IPS-18c (cell line): ENCODE data around the gene SFMBT2.
"Not testable (repeated sequence)": the region's sequence is repeated elsewhere in the genome, so short reads cannot be mapped to it uniquely, and the experiment has no call there.

Experiments
- H3K4me3 ChIP-seq: 2 replicates; pipeline ENCODE4 v1.7.0; 2013; ENCODE audit warnings: low read depth, mild to moderate bottlenecking, low read length, moderate library complexity; ENCODE audit not compliant: insufficient read depth
- H3K9me3 ChIP-seq: one replicate; pipeline ENCODE4 v1.6.1; 2013; ENCODE audit warnings: mild to moderate bottlenecking, low read length, moderate library complexity; ENCODE audit not compliant: control insufficient read depth, insufficient read depth

The SFMBT2 gene

DNA sequence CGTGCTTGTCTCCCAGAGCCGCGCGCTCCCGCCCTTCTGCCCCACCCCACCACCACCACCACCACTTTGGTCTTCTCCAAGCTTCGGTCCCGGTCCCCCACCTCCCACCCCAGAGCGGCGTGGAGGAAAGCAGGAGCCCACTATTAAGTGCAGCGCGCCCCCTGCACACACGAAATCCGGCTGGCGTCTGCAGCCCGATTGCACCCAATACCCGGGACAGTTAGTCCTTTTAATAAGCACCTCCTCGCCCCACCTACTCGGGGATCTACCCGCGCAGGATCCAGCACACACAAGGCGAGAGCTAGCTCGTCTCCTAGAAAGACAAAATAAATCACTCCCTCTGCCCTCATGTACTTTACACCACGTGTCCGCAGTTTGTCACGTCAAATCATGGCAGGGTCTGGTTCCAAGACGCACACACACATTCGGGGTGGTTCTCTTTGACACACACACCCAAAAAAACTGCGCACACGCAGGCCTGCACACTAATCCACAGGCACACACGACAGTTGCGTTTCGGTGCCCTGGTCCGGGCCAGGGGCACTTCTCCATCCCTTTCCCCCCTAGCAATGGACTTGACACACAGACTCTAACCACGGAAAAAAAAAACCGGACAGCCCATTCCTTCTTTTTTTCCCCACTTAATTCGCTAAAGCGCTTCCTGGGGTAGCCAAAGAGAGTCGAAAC lies 1.6 kb downstream of the SFMBT2 start:
- H3K4me3 ChIP-seq: peak overlapping the region; percentile 72

DNA sequence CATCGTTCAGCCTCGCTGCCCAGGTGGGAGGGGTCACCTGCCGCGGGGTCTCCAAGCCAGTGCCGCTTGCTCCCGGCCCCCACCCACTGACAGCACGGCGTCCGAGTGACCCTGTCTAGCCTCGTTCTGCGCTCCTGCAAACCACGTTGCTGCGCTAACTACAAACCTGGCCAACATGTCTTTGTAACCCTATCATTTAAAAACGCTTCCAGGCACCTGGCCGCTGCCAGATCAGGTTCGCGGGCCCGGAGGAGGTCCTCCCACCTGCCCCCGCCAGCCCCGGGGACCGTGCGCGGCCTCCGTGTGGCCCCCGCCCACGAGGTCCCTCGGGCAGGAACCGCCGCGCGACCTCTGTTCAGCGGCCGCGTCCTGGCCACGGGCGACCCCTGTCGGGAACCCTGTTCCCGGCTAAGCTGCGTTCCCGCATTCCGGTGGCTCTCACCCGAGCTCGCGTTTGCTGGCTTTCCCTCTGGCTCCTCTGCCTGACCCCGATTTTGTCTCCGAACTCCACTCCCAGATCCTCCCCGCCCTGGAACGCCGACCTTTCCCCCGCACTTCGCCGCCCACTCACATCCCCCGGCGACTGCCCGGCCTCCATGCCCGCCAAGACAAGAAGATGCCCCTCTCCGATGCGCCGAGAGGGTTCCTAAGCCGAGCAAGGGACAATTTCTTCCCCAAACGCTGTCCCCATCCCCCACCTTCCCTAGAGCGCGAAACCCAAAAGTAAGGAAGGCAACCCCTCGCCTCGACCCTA lies 2.4 kb downstream of the SFMBT2 start:
- peak overlapping the region; percentile 72 for H3K4me3 ChIP-seq

More for the DNA sequence above, 1.6 kb downstream of the SFMBT2 start:
- H3K9me3 ChIP-seq: peaks cover 2% of the 10 kb centered on the region

DNA sequence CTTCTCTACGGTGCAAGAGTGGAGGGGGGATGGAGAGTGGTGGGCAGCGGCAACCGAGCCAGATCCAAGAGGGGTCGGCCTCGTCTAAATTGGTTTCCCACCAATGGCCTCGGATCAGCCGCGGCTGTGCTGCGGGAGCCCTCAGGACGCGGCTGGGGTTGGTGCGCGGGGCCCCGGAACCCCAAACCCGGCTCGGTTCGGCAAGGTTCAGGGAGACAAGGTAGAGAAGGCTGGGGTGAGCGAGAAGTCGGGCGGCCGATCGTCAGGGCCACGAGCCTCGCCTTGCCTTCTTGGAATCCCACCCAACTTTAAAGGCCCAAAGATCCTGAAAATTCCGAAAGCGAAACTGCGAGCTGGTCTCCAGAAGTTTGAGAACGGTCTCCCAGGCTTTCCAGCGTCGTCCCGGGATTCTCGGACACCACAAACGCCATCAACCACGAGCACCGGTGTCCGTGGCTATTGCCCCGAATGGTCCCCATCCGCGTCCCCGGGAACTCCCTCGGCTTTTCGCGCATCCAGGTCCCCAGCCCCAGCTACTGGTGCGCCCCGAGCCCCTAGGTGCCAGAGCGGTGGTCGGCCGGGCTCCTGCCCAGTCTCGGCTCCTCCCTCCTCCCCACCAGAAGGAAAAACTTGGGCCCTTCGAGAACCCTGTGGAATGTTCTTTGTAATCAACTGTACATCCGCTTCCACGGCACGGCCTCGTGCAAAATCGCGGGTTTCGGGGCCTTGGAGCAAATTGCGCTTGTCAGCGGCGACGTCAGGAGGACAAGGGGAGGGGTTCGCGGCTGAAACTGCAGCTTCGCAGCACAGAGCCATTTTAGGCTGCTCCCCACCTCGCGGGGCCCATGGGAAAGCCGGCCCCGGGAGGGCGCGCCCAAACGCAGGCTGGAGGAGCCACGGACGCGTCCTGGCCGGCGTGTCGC lies 3.2 kb downstream of the SFMBT2 start:
- H3K4me3 ChIP-seq: peak overlapping the region; percentile 72

More for the DNA sequence above, 2.4 kb downstream of the SFMBT2 start:
- peaks cover 2% of the 10 kb centered on the region for H3K9me3 ChIP-seq

GRCh38 chr10:7406712-7407333 lies 4.0 kb downstream of the SFMBT2 start:
- Histone ChIP-seq H3K9me3 (peaks cover 2% of the 10 kb centered on the region), H3K4me3 (peak overlapping the region; percentile 72; the same call in 1 of the 2 replicates)

More for the DNA sequence above, 3.2 kb downstream of the SFMBT2 start:
- peaks cover 2% of the 10 kb centered on the region for H3K9me3 ChIP-seq

- no peaks in the 10 kb centered on the region for H3K9me3 ChIP-seq
- no peak overlapping the region for H3K4me3 ChIP-seq
Measured at GRCh38 chr10:7405637-7406036, 5.2 kb downstream of the SFMBT2 start.

- H3K4me3 ChIP-seq: no peak overlapping the region
- H3K9me3 ChIP-seq: no peaks in the 10 kb centered on the region
Measured at GRCh38 chr10:7403620-7404019, 7.2 kb downstream of the SFMBT2 start.

- H3K9me3 ChIP-seq: no peaks in the 10 kb centered on the region
- H3K4me3 ChIP-seq: no peak overlapping the region
Measured at GRCh38 chr10:7401782-7402181, 9.1 kb downstream of the SFMBT2 start.

- no peaks in the 10 kb centered on the region for H3K9me3 ChIP-seq
- no peak overlapping the region for H3K4me3 ChIP-seq
Measured at GRCh38 chr10:7401156-7401555, 9.7 kb downstream of the SFMBT2 start.

- Histone ChIP-seq H3K9me3 (no peaks in the 10 kb centered on the region), H3K4me3 (no peak overlapping the region)
Measured at GRCh38 chr10:7400068-7400715, 10.6 kb downstream of the SFMBT2 start.

DNA sequence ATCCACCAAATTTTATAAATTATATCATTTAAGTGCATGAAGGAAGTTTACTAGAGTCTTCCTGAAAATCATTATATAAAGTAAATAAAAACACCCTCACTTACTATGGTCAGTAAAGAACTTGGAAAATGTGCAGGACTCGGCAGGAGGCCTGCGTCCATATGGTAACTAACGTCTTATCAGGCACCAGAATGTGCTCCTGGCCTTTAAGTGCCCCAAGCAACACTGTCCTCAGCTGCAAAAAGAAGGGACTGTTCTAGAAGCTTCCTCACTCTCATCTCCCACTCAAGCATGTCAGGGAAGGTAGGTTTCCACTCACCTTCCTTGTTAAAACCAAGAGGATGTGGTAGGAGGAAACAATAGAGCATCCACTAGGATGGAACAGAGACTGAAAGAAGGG lies 11.3 kb downstream of the SFMBT2 start:
- no peak overlapping the region for H3K4me3 ChIP-seq
- peaks cover 2% of the 10 kb centered on the region for H3K9me3 ChIP-seq

DNA sequence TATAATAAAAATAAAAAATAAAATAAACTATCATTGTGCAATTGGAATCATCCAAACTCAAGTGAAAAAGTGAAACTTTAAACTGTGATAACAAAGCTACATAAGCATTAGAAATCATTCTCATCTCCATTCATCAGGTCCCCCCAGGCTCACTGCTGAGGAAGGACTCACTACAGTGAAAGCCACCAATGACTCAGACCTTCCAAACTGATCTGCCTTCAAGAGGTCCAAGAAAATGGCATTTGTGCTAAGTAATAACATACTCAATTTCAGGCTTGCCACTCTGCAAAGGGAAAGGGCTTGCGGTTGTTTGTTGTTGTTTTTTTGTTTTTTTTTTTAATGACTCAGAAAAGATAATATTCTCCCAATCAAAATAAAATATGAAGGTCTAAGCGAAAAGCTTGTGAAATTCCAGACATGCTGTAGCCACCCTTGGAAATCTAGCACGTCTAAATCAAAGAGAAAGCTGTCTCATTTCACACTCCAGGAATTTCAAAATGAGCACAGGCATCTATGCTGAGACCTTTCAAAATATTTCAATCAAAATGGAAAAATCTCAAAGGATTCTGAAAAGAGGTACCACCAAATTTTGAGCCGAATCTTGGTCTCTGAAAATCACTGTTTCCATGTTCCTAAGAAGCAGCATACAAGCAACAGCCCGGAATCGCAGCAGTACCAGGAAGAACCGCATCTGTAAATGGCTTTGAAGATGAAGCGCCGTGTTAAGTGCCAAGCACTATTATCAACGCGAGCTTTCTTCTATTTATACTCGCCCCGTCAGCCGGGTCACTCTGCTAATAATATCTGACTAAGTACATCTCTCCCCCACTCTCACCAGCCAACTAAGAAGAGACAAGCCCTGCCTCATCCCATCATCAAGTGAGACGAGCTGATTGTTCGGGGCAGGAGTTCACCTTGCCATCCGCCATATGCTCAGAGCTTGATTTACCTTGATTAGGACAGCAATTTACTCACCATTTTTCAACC lies 13.5 kb downstream of the SFMBT2 start:
- H3K9me3 ChIP-seq: peaks cover 2% of the 10 kb centered on the region

GRCh38 chr10:7392301-7392700 lies 18.5 kb downstream of the SFMBT2 start:
- H3K4me3 ChIP-seq, H3K9me3 ChIP-seq: not testable (repeated sequence)

More for the DNA sequence above, 13.5 kb downstream of the SFMBT2 start:
- no peak overlapping the region for H3K4me3 ChIP-seq

DNA sequence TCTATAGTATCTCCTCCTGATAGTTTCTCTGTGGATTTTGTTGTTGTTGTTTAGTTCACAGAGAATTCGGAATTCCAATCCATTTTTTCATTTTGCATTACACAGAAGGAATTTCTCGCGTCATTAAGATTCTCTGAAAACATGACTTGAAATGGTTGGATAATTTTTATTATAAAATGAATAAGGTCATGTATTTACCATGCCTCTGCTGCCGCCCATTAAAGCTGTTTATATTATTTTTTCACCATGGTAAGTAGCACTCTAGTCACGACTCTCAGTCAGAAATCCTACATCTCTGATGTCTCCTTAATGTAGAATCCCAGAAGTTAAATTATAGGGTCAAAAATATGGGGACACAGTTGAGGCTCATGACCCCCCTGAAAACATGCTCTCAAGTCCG lies 19.1 kb downstream of the SFMBT2 start:
- H3K4me3 ChIP-seq: no peak overlapping the region

DNA sequence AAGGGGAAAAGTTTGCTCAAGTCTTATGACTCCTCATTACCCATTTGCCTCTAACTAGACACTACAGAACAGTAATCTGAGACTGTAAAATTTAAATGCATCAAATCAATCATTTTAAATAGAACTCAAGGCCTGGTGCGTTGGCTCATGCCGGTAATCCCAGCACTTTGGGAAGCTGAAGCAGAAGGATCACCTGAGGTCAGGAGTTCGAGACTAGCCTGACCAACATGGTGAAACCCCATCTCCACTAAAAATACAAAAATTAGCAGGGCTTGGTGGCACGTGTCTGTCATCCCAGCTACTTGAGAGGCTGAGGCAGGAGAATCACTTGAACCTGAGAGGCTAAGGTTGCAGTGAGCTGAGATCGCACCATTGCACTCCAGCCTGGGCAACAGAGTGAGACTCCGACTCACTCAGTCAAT lies 20.1 kb downstream of the SFMBT2 start:
- H3K4me3 ChIP-seq: not testable (repeated sequence)

More for the DNA sequence above, 19.1 kb downstream of the SFMBT2 start:
- H3K9me3 ChIP-seq: peaks cover 2% of the 10 kb centered on the region

DNA sequence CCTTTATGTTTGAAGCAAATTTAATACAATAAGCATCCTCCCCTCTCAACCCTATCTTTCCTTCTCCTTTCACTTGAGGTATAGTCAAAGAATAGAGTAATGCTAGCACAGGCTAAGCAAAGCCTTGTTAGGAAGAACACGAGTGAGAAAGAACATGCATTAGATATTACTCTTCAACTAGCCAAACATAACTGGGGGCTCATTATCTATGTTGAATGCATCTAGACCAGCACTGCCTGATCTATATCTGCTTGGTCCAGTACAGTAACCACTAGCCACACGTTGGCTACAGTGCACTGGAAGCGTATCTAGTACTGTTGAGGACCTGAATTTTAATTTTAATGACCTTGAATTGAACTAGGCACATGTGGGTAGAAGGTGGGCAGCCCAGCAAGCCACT lies 21.0 kb downstream of the SFMBT2 start:
- H3K4me3 ChIP-seq: no peak overlapping the region
- H3K9me3 ChIP-seq: peaks cover 2% of the 10 kb centered on the region

More for the DNA sequence above, 20.1 kb downstream of the SFMBT2 start:
- not testable (repeated sequence) for H3K9me3 ChIP-seq
